GM18873 (cell line): ENCODE results near the gene MOB1A.
"Not testable (repeated sequence)": the region's sequence is repeated elsewhere in the genome, so short reads cannot be mapped to it uniquely, and the experiment has no call there.

ENCODE experiments used
- ATAC-seq: cut with Tn5 transposase; IDR thresholded peaks from one replicate; pipeline ENCODE4 v1.9.1; 2021; ENCODE audit warnings: mild to moderate bottlenecking, moderate library complexity, moderate number of reproducible peaks; ENCODE audit not compliant: unreplicated experiment, low FRiP score

Gene MOB1A

DNA sequence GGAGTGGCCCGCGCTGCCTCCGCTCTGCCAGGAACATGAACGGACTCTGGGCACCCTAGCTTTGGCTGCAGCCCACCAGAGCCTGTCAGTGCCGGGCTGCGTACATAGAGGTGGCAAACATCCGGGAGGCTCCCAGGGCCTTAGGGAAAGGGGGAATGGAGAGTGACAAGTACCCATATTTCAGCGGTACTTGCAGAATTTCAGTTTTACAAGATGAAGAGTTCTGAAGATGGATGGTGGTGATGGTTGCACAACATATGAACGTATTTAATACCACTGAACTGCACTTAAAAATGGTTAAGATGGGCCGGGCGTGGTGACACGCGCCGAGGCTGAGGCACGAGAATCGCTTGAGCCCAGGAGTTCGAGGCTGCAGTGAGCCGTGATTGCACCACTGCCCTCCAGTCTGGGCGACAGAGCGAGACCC, 20.6 kb upstream of the MOB1A start:
- no peak for ATAC-seq

DNA sequence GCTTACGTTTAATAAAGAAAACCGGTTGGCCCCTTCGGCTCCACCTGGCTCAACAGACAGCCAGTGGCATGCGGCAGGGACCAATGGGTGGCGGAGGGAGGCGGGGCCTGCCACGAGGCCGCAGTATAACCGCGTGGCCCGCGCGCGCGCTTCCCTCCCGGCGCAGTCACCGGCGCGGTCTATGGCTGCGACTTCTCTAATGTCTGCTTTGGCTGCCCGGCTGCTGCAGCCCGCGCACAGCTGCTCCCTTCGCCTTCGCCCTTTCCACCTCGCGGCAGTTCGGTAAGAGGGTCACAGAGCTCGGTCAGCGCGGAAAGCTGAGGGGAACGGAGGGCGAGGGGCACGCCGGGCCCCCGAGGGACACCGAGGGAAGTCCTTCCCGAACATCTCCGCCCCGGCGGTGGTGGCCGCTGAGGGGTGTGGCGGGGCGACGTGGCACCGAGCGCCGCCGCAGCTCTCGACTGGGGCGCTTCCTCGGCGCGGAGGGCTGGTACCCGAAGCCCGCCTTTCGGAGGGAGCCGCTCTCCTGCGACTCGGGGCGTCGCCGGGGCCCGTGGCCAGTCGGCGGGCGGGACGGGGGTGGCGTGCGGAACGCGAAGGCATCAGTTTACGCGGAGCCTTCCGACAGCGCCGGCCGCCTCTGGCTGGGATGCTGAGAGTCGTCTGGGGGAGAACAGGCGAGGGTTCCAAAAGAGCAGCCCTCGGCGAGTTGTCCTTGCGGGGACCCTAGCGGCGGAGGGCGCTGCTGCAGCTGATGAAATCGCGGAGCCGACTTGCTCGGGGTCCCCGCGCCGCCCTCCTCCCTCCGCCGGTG, 20.0 kb upstream of the MOB1A start, which contains the start of gene MTHFD2:
TSS of gene MTHFD2 (plus strand) at position 155 of the 814 bp plus-strand sequence. CDS start at position 182, 27 bp downstream.
- ATAC-seq, result peak; percentile 79

DNA sequence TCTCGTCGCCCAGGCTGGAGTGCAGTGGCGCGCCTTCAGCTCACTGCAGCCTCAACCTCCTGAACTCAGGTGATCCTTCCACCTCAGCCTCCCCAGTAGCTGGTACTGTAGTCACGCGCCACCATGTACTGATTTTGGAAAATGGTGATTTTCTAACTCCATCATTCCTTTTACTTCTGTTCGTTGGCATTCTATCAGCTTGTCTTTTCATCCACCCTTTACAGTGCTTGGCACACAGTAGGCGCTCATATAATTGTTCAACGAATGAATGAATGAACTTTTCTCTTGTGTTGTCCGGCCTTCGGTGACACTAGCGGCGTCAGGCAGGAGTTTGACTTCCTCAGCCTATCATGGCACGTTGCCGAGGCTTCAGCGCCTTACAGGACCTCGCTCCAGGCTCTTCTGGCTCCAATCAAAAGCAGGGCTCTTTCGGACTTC, 19.4 kb upstream of the MOB1A start:
- ATAC-seq, result no peak

DNA sequence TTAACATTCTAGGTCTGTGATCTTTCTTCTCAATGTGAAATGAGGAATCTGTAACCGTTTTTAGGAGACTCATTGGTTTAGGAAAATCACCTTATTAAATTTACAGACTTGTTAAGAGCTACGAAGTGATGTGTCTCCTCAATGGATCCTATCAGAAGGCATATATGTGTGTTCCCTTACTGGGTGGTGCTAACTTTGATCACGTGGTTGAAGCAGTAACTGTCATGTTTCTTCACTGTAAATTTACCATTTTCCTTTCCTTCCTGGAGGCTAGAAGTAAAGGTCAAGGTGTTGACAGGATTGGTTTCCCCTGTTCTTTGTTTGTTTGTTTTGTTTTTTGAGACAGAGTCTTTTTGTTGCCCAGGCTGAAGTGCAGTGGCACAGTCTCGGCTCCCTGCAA, 18.4 kb upstream of the MOB1A start:
- no peak for ATAC-seq

- no peak for ATAC-seq
Observed at GRCh38 chr2:74194799-74195198, 16.1 kb upstream of the MOB1A start.

DNA sequence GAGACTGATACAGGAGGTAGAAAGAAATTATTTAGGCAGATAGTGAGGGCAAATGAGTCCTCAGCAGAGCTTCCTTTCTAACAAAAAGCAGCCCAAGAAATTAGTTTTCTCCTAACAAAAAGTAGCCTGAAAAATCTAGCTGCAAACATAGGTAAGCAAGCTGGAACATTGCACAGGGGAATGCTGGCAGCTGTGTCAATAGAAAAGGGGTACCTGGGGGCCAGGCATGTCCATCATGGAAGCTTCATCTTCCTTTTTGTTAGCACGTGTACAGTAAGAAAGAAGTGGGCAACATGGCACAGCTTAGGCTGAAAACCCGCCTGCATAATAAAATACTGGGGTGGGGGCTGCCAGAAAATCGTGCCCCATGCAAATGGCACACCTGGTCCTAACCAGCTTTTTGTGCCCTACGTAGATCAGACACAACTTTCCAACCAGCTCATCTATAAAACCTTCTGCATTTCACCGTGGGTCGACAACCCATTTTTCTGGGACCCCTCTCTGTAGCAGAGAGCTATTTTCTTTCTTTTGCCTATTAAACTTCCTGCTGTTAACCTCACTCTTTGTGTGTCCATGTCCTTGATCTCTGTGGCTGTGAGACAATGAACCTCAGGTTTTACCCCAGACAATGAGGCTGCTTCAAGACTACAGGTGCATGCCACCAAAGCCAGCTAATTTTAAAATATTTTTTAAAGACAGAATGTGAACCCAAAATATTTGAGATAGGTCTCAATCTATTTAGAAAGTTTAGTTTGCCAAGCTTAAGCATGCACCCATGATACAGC, 13.1 kb upstream of the MOB1A start:
- ATAC-seq, result no peak

GRCh38 chr2:74188696-74189095, 10.0 kb upstream of the MOB1A start:
- ATAC-seq, result no peak

DNA sequence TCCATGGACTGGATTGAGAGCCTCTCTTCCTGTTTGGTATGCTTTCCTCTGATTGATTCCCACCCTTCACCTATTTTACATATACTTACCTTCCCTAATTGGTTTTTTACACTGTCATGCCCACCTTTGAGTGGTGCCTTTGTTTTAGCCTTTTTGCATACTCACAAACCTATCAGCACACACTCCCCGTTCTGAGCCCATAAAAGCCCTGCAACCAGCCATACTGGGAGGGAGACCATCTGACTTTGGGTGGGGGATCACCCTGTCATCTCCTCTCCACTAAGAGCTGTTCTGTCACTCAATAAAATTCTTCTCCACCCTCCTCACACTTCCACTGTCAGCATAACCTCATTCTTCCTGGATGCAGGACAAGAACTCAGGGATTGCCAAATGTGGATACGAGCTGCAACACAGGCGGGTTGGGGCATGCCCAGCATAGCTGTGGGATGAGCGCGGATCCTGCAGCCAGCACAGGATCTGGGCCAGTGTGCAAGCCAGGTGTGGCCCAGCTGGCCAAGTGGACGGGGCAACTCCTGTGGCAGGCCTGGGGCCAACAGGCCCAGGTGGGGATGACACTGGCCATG, 9.4 kb upstream of the MOB1A start:
- no peak for ATAC-seq

DNA sequence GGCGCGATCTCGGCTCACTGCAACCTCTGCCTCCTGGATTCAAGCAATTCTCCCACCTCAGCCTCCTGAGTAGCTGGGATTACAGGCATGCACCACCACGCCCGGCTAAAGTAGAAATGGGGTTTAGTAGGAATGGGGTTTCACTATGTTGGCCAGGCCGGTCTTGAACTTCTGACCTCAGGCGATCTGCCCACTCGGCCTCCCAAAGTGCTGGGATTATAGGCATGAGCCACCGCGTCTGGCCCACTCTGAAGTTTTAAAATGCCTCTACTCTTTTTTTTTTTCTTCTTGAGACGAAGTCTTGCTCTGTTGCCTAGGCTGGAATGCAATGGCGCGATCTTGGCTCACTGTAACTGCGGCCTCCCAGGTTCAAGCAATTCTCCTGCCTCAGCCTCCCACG, 8.0 kb upstream of the MOB1A start:
- not testable (repeated sequence) for ATAC-seq

DNA sequence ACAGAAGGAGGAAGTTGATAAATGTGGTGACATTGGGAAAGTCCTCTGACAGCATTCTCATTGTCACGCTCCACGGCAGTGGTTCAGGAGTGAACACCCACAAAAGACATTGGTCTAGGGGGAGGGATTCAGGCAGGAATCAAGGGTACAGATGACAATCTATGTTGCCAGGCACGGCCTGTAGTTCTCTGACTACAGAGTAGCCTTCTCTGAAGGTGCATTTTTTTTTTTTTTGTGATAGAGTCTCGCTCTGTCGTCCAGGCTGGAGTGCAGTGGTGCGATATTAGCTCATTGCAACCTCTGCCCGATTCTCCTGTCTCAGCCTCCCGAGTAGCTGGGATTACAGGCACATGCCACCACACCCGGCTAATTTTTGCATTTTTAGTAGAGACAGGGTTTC, 7.4 kb upstream of the MOB1A start:
- ATAC-seq, result peak; percentile 45

DNA sequence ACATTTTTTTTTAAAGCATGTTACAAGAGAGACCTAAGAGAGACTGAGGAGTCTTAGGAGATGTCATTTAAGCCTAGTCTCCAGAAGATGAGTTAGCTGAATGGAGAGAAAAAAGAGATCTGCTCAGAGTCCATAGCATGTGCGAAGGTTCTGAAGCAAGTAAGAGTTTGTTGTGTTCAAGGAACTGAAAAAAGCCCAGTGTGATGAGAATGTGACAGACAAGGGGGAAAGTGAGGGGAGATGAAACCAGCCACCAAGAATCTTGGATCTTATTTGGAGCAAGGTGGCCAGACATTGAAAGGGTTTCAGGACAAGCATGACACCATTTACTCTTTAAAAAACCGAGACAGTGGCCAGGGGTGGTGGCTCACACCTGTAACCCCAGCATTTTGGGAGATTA, 5.2 kb upstream of the MOB1A start:
- ATAC-seq, result no peak

DNA sequence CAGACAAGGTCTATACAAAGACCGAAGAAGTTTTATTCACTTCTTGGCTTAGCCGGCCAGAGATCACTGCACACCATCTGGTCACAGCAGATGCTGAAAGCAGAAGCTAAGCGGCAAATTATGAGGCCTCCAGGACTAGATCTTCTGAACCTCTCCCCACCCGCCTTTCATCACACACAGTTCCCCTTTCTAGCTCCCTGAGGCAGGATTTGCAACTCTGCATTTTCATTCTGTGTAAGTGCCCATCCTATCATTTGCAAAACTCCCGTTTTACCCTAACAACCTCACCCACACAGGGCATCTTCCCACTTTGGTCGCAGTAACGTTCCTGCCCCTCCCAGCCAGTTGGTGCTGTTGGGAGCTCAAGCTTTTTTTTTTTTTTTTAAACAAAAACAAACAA, 3.1 kb upstream of the MOB1A start:
- no peak for ATAC-seq

- ATAC-seq, result peak; percentile 6
Observed at GRCh38 chr2:74179063-74179865, 585 bp upstream of the MOB1A start.

- no peak for ATAC-seq
Observed at GRCh38 chr2:74177696-74178095, 983 bp downstream of the MOB1A start.

GRCh38 chr2:74174909-74175308, 3.8 kb downstream of the MOB1A start:
- no peak for ATAC-seq

DNA sequence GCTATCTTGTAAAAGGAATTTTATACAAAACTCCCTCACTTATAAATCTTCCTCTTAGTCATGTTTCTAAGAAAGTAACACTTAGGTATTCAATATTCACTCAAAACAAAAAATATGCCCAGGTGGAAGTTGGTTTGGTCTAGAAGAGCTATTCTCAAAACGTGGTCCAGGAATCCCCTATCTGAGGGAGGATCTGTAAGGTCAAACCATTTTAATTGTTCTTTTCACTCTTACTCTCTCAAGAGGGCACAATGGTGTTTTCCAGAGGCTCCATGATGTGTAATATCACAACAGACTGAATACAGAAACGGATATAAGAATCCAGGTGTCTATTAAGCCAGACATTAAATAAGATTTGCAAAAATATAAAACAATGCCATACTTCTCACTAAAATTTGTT, 9.9 kb downstream of the MOB1A start:
- no peak for ATAC-seq

- no peak for ATAC-seq
Observed at GRCh38 chr2:74164761-74165160, 13.9 kb downstream of the MOB1A start.

- no peak for ATAC-seq
Observed at GRCh38 chr2:74162951-74163350, 15.7 kb downstream of the MOB1A start.

DNA sequence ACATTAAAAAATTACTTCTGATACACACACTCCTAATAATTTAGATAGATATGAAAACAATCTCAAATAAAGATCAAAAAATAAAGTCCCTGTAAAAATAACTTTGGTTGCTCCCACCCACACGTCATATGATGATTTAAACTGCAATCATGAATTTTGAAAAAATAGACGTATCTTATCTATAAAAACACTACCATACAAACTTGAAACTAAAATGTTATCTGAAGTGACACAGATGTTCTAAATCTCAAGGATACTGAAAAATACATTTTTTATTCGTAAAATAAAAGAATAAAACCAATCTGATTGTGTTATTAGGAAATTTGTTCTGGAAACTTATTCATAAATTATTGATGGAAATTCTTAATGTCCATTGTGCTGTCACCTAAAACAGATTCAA, 22.8 kb downstream of the MOB1A start:
- no peak for ATAC-seq

DNA sequence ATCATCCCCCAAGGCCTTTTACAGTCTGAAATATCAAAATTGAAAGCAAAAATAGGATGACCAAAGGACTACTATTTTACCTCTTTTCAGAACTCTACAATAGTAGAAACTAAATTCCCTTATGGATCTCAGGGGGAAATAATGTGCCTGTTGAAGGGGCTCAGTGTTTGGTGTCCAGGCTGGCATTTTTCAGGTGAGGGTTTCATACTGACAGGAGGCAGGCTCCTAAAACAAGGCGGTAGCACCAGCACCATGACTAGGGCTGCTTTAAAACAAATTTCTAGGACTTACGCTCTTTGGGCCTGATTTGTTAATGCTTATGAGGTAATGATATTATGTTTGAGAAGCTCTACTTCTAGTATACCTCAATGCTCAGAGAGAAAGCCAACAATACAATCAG, 25.7 kb downstream of the MOB1A start:
- ATAC-seq, result no peak
